Measurements from ENCODE around the gene GPC6.

Gene GPC6

DNA sequence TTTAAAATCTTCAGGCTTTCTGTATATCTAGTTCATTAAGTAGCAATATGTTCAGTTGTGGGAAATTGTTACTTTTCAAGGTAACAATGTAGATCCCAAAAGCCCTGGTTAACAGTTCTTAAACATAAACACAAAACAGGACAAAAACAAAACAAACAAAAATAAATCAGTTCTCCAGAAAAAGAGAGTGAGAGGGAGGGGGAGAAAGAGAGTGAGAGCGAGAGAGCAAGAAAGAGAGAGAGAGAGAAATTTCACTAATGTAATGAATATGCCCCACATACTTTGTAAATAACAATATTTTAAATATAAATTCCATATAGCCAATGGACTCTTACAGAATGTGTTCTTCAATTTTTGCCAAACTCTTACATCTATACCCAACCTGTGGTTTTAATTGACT lies 275.5 kb downstream of the GPC6 start:
- H3K4me3 ChIP-seq (ENCODE audit: low read depth, low read length), result no peak overlapping the region
- TF ChIP-seq, protein P1, sequence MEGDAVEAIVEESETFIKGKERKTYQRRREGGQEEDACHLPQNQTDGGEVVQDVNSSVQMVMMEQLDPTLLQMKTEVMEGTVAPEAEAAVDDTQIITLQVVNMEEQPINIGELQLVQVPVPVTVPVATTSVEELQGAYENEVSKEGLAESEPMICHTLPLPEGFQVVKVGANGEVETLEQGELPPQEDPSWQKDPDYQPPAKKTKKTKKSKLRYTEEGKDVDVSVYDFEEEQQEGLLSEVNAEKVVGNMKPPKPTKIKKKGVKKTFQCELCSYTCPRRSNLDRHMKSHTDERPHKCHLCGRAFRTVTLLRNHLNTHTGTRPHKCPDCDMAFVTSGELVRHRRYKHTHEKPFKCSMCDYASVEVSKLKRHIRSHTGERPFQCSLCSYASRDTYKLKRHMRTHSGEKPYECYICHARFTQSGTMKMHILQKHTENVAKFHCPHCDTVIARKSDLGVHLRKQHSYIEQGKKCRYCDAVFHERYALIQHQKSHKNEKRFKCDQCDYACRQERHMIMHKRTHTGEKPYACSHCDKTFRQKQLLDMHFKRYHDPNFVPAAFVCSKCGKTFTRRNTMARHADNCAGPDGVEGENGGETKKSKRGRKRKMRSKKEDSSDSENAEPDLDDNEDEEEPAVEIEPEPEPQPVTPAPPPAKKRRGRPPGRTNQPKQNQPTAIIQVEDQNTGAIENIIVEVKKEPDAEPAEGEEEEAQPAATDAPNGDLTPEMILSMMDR (IDR thresholded peaks at IDR 0.05; ENCODE audit: borderline replicate concordance, insufficient read depth, low read depth, low read length), result no peak

DNA sequence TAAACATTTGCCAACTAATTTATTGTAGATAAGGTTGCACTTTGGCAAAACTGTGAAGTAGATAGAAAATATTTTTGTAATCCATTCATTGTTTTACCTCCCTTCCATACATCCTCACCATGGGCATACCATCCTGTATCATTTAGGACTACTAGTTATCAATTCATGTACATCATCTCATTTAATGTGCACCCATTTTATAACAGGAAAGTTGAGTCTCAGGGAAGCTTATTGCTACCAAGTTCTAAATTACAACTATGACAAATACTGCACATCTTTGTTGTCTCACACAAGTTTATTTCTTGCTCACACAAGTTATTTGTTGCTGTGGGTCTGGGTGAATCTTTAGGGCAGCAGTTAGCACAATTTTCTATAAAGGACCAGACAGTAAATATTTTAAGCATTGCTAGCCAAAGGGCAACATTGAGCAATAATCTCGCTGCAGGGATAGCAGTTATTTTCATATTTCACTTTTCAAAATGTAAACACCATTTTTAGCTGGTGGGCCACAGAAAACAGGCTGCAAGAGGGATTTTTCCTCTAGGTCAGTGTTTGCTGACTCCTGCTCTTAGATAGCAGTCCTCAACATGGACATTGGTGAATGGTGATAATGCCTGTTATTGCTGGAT lies 276.5 kb downstream of the GPC6 start:
- TF ChIP-seq, protein P1 (IDR thresholded peaks at IDR 0.05; ENCODE audit: borderline replicate concordance, insufficient read depth, low read depth, low read length), result no peak
- H3K4me3 ChIP-seq (ENCODE audit: low read depth, low read length), result no peak overlapping the region

DNA sequence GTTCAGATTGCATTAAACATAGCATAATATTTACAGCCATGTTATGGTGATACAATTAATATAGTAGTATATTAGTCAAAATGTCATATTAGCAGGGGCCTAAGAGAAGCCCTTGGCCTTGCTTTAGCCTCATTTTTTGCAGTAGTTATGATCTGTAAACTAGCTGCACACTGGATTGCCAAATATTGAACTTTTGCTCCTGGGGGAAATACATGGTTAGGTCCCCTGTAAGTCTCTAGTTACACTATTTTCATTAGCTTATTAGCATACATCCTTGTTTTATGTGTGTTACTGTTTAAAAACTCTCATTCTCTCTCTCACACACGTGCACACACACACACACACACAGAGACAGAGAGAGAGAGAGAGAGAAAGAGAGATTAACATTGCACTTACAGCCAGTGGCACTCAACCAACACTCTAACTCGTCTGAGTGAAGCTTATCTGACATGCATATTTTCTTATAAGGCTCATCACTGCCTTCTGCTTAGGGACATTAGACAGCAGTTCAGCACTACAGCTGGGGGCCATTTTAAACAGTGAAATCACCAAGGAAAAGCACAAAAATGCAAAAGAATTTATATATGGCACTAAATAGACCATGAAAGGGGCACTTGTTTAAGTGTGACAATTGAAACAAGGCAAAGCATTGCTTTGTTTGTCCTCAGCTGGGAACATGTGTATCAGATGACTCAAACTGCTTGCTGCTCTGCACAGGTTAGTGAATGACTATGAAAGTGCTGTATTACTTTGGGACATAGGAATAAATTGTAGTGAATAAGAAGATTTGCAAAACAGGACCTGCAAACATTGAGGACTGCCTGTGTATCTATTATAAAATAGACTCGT lies 278.7 kb downstream of the GPC6 start:
- H3K4me3 ChIP-seq (ENCODE audit: low read depth, low read length), result no peak overlapping the region
- TF ChIP-seq, protein P1 (IDR thresholded peaks at IDR 0.05; ENCODE audit: borderline replicate concordance, insufficient read depth, low read depth, low read length), result no peak

DNA sequence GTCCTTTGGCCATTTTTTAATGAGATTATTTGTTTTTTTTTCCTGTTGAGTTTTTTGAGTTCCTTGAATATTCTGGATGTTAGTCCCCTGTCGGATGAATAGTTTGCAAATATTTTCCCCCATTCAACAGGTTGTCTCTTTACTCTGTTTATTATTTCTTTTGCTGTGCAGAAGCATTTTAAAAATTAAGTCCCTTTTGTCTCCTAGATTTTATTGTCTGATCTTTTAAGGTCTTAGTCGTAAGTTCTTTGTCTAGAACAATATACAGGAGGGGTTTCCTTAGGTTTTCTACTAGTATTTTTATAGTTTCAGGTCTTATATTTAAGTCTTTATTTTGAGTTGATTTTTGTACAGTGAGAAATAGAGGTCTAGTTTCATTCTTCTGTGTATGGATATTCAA lies 284.4 kb downstream of the GPC6 start:
- no peak overlapping the region for H3K4me3 ChIP-seq (ENCODE audit: low read depth, low read length)
- TF ChIP-seq, protein P1 (IDR thresholded peaks at IDR 0.05; ENCODE audit: borderline replicate concordance, insufficient read depth, low read depth, low read length), result no peak

DNA sequence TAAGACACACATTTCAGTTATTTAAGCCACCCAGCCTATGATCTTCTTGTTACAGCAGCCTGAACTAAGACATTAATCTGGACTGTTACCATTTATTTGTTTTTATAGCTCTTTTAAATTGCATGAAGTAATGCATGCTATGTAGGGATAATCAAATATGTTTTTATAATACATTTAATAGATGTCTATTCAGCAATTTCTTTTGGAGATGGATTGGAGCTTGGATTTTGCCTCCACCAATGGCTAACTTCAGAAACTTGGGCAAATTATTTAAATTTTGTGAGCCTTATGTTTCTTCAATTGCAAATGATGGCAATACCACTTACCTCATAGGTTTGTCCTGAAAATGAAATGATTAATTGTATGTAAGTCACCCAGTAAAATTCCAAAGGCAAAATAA lies 288.7 kb downstream of the GPC6 start:
- no peak overlapping the region for H3K4me3 ChIP-seq (ENCODE audit: low read depth, low read length)
- TF ChIP-seq, protein P1 (IDR thresholded peaks at IDR 0.05; ENCODE audit: borderline replicate concordance, insufficient read depth, low read depth, low read length), result no peak

DNA sequence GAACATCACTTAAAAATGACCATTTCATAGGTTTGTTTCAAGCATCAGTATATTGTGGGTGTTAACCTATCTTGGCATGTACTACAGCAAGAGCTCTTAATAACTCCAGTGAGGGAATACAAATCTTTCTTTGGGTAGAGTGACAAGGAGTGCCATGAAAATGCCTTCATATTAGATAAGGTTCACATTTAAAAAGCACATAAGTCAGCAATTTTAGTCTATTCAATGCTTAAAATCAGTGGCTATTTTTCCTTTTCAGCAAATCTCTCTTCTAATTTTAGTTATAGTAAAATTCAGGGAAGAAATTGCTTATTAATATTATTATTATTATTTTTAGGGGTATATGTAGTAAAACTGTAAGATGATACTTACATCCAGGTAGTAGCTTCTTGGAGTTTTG lies 291.1 kb downstream of the GPC6 start:
- H3K4me3 ChIP-seq (ENCODE audit: low read depth, low read length), result no peak overlapping the region
- TF ChIP-seq, protein P1 (IDR thresholded peaks at IDR 0.05; ENCODE audit: borderline replicate concordance, insufficient read depth, low read depth, low read length), result no peak

DNA sequence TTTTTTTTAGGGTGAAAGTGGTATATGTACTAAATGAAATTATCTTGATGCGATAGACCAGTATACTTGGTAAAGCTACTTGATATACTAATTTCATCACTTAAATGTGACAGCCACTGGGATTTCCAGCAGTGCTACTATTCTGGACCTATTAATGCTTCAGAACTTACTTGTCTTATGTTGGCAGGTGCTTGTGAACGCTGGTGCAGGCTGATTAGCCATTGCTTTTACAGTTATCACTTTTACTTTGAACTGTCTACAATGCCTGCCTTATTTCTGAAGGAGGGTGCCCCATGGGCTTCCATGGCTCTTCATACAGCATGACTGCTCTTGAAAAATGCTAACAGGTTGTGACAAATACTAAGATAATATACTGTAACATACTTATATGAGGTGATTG lies 294.7 kb downstream of the GPC6 start:
- TF ChIP-seq, protein P1 (IDR thresholded peaks at IDR 0.05; ENCODE audit: borderline replicate concordance, insufficient read depth, low read depth, low read length), result no peak
- H3K4me3 ChIP-seq (ENCODE audit: low read depth, low read length), result no peak overlapping the region

Data from GM12875 (cell line).